DOHH2 (cell line): ENCODE data around the gene LBR.

Experiments
- CTCF ChIP-seq: fragments of 200-600 bp; sonication (generic); IDR thresholded peaks from one replicate; pipeline ENCODE4 v1.5.1; 2014; ENCODE audit warnings: antibody characterized with exemption, mild to moderate bottlenecking, low read depth, low read length; ENCODE audit not compliant: poor library complexity, severe bottlenecking
- EZH2phosphoT487 ChIP-seq: fragments of 200-600 bp; sonication (generic); IDR thresholded peaks from 2 replicates; pipeline ENCODE4 v1.6.1; 2017; ENCODE audit warnings: borderline replicate concordance, mild to moderate bottlenecking, antibody characterized with exemption, low read length, moderate library complexity, mixed read lengths

GRCh38 chr1:225451840-225452515, 24.1 kb upstream of the LBR start:
- TF ChIP-seq CTCF (peak; percentile 17), EZH2phosphoT487 (no peak)
